ENCODE results near the gene TMBIM4.

TMBIM4 gene

DNA sequence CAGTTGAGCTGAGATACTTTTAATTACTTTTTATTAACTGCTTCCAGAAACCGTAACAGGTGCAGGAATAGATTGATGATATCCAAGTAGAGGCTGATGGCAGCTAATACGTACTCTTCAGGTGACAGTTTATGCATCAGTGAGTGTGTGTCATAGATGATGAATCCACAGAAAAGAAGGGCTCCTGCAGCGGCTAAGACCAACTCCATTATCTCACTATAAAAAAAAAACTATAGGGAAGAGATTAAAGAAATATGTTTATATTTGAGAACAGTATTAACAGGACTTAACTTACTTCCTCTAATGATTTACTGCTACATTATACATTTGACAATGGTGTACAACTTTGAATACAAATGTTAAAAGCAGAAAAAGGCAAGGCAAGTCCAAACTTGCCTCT is 31.9 kb downstream of the TMBIM4 start:
- peak; percentile 15 for DNase-seq

GRCh38 chr12:66132408-66132807 is 37.4 kb downstream of the TMBIM4 start:
- no peak for DNase-seq

- no peak for DNase-seq
Observed at GRCh38 chr12:66131067-66131688, 38.6 kb downstream of the TMBIM4 start.

DNA sequence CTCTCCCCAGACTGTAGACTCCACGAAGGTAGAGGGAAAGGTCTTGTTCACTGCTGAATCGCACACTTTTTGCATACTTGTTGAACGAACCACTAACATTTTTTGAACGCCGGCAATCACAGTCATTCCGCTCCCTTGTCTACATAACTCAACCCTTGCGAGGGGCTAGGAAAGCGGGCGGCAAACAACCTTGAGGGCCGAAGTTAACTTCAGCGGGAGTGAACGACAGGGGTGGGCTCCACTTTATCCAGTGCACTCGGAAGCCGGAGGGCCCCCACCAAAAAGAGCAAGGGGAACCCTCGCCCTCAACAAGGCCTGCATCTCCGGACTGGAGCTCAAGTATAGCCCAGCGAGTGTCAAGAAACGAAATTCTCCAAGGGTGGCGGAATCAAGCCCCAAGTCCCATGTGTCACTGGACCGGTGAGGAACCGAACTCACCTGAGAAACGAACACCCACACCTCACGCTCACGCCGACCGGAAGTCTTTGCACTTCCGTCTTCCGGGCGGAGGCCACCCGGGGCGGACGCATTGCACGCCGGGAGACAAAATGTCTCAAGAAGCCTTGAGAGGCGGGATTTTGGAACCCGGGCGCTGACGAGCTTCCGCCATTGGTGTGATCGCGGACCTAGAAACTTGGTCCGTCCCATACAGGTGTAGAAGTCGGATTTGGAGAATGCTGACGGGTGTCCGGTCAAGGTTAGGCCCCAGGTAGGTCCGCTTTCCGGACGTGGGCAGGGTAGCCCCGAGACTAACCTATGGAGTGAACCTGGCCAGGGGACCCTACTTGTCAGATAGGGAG is 39.3 kb downstream of the TMBIM4 start, which contains the start of gene LLPH:
TSS of gene LLPH (minus strand) at position 484 of the 800 bp plus-strand sequence. CDS start 1,644 bp downstream, outside the sequence.
- DNase-seq: peak; percentile 17

- DNase-seq: no peak
Observed at GRCh38 chr12:66129934-66130266, 39.9 kb downstream of the TMBIM4 start.

DNA sequence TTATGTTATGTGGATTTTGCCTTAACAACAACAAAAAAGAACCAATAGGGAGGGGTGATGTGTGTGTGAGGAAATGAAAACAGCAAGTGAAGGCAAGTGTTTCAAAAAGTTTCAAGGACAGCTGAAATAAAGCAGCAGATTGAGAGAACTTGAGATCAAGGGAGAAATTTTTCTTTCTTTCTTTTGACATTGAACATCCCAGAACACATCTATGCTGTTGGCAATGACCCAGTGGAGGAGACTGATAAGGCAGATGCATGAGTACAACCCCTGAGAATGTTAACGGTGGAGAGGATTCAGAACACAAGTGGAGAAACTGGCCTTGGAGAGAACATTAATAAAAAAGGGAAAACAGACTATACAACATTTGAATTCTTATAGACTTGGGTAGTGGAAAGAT is 42.1 kb downstream of the TMBIM4 start:
- DNase-seq: no peak

- DNase-seq: no peak
Observed at GRCh38 chr12:66120477-66120876, 49.3 kb downstream of the TMBIM4 start.

- no peak for DNase-seq
Observed at GRCh38 chr12:66119870-66120241, 49.9 kb downstream of the TMBIM4 start.

GRCh38 chr12:66119229-66119869 is 50.4 kb downstream of the TMBIM4 start:
- no peak for DNase-seq

DNA sequence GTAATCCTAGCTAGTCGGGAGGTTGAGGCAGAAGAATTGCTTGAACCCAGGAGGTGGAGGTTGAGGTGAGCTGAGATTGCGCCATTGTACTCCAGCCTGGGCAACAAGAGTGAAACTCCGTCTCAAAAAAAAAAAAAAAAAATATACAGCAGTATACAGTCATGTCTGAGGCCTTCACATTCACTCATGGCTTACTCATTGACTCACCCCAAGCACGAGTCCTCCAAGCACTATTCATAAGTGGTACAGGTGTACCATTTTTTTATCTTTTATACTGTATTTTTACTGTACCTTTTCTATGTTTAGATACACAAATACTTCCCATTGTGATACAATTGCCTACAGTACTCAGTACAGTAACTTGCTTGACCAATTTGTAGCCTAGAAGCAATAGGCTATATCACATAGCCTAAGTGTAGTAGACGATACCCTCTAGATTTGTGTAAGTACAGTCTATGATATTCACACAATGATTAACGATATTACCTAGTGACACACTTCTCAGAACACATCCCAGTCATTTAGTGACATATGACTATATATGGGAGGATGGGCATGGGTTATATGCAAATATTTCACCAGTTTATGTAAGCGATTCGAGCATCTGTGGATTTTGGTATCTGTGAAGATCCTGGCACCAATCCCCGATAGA is 51.4 kb downstream of the TMBIM4 start:
- no peak for DNase-seq

DNA sequence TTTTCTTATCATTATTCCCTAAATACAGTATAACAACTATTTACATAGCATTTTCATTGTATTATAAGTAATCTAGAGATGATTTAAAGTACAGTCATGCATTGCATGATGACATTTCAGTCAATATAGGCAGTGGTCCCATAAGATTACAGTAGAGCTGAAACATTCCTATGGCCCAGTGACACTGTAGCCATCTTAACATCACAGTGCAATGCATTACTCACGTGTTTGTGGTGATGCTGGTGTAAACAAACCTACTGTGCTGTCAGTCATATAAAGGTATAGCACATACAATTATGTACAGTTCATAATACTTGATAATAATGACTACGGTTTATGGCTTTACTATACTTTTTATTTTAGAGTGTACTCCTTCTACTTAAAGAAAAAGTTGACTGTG is 52.6 kb downstream of the TMBIM4 start:
- no peak for DNase-seq

DNA sequence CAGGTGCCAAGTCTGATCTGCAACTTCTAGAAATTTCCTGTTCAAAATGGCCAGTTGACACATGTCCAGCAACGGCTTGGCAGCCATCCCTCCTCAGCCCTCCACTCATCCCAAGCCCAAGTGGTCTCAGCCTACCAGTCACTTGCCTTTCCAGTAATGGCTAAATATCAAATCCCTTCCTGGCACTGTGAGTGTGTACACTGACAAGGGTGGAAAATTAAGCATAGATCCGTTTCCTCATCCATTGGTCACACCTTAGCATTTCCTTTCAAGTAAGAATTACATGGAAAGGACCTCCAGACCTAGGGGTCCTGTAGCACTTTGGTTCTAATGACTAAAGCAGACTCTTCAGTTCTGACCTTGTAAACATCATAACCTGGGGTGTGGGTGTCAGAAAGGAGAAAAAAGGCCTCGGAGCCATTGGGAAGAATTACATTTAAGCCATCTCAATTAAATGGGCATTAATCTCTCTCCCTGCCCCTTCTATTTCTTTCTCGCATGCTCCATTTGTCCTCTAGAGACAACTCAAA is 54.7 kb downstream of the TMBIM4 start:
- no peak for DNase-seq

- DNase-seq: no peak
Observed at GRCh38 chr12:66113471-66113870, 56.3 kb downstream of the TMBIM4 start.

- DNase-seq: no peak
Observed at GRCh38 chr12:66111605-66112004, 58.2 kb downstream of the TMBIM4 start.

- DNase-seq: no peak
Observed at GRCh38 chr12:66109056-66109455, 60.7 kb downstream of the TMBIM4 start.

GRCh38 chr12:66108386-66108785 is 61.4 kb downstream of the TMBIM4 start:
- DNase-seq: no peak

- DNase-seq: peak; percentile 17
Observed at GRCh38 chr12:66107451-66107915, 62.3 kb downstream of the TMBIM4 start.

DNA sequence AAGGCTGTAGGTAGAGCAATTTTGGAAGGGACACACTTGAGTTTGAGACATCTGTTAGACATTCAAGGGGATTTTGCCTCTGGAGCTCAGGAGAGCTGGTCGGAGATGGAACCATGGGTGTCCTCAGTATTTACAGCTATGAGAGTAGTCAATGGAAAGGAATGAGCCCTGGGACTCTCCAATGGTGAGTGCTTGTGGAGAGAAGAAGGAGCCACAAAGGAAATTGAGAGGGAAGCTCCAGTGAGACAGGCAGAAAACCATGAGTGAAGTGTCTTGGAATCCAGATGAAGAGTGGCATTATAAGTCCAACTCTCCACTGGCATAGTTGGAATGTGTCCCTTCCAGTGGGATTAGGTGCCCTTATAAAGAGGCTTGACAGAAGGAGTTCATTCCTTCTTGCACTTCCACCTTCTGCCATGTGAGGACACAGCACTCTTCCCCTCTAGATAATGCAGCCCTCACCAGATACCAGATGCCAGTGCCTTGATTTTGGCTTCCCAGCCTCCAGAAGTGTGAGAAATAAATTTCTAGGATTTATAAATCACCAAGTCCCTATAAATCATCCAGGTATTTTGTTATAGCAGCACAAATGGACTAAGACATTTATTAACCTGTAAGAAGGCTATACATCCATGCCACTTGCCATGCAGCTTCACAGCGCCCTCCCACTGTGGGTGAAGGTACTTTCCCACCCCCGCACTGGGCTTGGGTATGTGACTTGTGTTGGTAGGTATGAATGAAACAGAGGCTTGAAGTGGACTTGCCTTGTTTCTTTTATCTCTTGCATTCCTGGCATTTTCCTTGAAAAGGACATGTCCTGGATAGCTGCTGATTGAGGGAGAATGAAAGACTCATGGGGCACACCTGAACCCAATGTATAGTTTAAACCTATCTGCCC is 66.5 kb downstream of the TMBIM4 start:
- DNase-seq: no peak

- DNase-seq: no peak
Observed at GRCh38 chr12:66092559-66093269, 77.1 kb downstream of the TMBIM4 start.

GRCh38 chr12:66090157-66090556 is 79.6 kb downstream of the TMBIM4 start:
- no peak for DNase-seq

DNA sequence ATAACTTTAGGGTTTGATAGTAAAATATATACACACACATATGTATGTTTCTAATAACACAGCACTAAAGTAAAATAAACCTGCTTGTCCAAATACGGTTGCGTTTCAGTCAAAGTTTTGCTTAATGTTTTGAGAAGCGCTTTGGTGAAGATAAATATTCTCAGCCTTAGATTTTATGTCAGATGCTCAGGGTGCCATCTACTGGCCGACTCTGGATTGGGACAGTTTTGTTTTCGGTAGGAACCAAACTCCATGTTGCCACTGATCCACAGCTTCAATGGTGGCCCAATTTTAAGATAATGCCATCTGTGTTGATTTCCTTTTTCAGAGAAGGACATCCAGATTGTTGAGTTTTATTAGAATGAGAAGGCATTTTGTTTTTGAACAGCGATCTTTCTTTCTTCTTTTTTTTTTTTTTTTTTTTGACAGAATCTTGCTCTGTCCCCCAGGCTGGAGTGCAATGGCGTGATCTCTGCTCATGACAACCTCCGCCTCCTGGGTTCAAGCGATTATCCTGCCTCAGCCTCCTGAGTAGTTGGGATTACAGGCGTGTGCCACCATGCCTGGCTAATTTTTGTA is 82.3 kb downstream of the TMBIM4 start:
- no peak for DNase-seq
